HPDE6-E6E7 (cell line): ENCODE measurements around the gene UROC1.

ENCODE experiments used
- DNase-seq: peaks from one replicate; pipeline ENCODE4 v3.0.0; 2011; ENCODE audit warnings: missing footprints; ENCODE audit errors: extremely low spot score

UROC1 gene

DNA sequence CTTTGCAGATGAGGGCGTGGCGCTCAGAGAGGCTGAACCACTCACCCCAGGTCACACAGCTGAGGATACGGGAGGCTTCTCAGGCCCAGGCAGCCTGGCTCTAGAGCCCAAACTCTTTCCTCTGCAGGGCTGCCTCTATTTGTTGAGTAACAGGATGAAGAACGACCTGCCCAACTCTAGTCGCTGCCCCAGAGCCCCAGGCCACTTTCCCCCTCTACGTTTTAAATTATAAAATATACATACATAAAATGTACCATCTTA, 22.7 kb downstream of the UROC1 start:
- DNase-seq: no peak

GRCh38 chr3:126494204-126494969, 23.2 kb downstream of the UROC1 start:
- DNase-seq: no peak

- DNase-seq: no peak
Observed at GRCh38 chr3:126493739-126494138, 23.8 kb downstream of the UROC1 start.

DNA sequence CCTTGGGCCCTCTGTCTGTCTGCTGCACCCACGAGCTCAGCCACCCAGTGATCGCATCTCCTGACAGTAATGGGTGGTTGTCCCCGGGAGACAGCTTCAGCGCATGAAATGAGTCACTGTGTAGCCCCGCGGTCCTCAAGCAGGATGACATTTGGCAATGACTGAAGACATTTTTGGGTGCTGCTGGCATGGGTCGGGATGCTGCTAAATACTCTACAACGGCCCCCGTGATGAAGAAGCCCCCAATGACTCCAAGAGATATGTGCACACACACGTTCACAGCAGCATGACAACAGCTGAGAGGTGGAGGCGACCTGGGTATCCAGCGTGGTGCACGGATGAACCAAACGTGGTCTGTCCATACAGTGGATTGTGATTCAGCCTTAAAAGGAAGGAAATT, 24.5 kb downstream of the UROC1 start:
- DNase-seq: no peak

DNA sequence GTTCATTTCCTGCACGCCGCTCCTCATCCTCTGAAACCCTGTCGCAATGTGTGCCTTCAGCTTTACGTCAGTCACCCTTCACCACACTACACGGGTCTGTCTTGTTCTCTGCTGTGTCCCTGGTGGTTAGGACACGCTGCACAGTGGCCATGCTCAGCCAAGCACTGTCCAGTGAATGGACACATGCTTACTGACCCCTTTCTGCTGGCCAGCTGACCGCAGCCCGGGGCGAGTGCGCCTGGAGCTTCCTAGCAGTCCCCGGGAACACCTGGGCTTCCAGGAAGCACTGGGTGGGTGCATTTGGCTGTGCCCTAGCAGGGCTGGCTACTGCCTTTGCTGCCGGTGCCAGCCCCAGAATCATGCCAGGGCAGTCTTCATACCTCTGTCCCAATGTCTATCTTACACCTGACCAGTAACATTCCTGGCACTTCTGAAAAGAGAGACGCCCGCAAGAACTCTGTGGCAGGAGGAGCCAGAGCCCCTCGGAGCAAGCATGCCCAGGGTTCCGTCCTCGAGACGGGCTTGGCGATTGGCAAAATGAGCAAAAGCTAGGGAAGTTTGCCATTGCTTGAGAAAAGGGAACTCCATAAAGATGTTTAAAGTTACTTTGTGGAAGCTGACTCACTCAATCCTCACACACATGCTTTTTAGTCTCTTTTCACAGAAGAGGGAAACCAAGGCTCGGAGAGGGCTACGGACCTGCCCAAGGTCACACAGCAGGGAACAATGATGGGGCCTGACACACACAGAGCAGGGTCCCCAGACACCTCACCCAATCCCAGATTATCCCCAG, 26.2 kb downstream of the UROC1 start:
- no peak for DNase-seq

DNA sequence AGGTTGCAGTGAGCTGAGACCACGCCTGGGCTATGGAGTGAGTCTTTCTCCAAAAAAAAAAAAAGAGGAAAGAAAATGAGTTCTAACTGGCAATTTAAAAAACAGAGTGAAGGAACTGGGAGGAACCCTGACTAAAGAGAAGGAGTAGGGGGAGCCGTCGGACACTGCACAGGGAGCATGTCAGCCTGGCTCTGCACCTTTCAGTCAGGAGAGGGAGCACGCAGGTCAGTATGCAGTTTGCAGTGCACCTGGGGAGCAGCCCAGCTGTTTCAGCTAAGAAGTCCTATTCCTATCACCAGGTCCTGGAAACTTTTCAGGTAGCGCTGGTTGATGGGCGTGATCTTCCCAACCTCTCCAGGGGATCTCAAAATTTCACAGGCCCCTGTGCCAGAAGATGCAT, 27.0 kb downstream of the UROC1 start:
- DNase-seq: no peak

GRCh38 chr3:126488886-126489569, 28.5 kb downstream of the UROC1 start:
- DNase-seq: no peak

GRCh38 chr3:126488185-126488584, 29.4 kb downstream of the UROC1 start:
- no peak for DNase-seq

- DNase-seq: peak; percentile 65
Observed at GRCh38 chr3:126487151-126487771, 30.3 kb downstream of the UROC1 start.

DNA sequence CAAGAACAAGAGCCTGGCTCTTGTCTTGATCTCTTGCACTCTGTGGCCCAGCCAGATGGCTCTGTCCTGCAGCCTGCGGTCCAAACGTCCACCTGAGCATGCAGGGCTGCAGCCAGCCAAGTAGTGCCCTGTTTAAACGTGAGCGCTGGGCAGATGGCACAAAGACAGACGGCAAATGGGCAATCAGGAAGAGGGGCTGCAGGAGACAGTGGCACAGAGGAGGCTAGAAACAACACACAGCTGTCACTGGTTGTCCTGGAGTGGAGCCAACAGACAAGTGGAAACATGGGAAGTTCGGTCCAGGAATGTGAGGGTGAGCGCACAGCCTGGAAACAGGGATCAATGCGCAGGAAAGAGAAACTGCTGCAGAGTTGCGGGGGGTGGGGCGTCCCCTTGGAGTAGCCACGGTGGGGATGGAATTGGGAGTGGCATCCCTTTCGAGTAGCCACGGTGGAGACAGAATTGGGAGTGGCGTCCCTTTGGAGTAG, 31.2 kb downstream of the UROC1 start:
- no peak for DNase-seq

- no peak for DNase-seq
Observed at GRCh38 chr3:126485956-126486355, 31.6 kb downstream of the UROC1 start.

GRCh38 chr3:126485176-126485897, 32.2 kb downstream of the UROC1 start:
- DNase-seq: no peak

- no peak for DNase-seq
Observed at GRCh38 chr3:126484662-126485061, 32.9 kb downstream of the UROC1 start.

DNA sequence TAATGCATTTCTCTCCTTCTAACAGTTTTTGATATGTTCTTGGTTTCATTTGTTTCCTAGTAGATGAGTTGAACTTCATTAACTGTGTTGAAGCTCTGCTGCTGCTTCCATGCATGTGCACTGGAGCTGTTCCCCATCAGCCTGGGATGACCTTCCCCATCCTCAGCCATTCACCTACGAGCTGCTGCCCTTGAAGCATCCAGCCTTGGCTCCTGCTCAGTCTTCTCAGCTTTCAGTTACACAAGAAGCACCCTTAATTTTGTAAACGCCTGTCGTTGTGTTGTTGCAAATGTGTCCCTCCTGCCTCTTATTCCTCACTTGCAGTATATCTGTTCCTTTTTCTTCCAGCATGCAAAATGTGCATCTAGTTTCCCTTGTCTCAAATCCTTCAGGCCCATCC, 33.4 kb downstream of the UROC1 start:
- no peak for DNase-seq

- DNase-seq: no peak
Observed at GRCh38 chr3:126483321-126483761, 34.2 kb downstream of the UROC1 start.

DNA sequence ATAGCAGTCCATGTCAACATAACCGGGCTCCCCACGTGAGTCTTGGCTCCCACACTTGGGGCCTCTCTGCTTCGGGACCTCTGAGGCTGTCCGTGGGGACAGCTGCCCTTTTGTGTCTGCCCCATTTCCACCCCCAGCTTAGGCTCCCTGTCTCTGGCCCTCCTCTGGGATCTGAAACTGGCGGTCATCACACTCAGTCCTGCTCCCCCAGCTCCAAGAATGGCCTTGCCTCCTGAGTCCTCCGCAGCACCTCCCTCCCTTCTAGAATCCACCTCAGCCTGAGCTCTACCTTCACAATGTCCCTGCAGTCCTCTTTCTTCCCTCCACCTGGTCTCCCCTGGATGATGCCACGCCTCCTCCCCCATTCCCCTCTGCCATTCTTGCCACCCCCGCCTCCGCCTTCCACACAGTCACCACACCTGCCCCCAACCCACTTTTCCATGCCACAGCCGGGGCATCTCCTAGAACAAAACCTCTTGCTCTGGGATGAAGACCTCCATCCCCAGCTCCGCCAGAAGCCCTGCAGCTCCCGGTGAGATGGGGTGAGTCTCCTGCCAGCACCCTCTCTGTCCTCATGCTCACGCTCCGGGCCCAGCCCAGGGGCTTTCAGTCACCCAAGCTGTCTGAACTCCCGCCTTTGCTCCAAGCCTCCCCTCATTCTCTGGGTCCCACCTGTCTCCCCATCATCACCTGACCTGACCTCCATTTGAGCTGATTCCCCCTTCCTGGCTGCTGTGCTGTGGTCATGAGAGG, 34.9 kb downstream of the UROC1 start:
- DNase-seq: no peak

GRCh38 chr3:126481808-126482502, 35.6 kb downstream of the UROC1 start:
- DNase-seq: no peak

- no peak for DNase-seq
Observed at GRCh38 chr3:126480861-126481260, 36.7 kb downstream of the UROC1 start.

DNA sequence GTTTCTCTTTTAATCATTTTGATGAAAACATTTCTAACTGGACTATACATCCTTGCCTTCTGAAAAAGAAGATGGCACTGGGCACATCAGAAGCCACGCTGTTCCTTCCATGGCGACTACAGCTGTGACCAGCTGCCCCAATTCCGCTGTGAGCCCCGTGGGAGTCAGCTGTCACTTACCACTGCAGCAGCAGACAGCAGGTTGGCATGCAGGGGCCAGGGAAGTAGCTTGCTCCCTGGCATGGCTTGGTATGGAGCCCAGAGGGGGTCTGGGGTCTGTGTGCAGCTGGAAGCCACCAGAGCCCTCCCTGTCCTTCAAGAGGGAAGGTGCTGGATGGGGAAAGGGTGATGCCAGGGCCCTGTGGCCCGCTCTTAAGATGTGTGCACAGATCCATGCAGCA, 37.4 kb downstream of the UROC1 start:
- DNase-seq: no peak

DNA sequence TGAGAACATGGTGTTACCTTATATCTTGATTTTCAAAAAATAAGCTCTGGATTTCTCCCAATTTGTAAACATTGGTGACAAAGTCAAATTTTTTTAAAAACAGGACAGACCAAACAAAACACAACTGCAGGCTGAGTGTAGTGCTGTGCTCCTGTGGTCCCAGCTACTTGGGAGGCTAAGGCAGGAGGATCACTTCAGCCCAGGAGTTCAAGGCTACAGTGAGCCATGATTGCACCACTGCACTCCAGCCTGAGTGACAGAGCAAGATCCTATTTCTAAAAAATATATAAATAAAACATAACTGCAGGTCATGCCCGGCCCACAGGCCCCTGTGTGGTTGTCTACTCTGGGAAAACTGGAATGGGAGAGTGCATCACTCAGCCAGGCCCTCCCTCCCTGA, 37.9 kb downstream of the UROC1 start:
- no peak for DNase-seq
